HG03045 (cell line): ENCODE measurements around the gene CFAP54.
"Not testable (repeated sequence)": the region's sequence is repeated elsewhere in the genome, so short reads cannot be mapped to it uniquely, and the experiment has no call there.

Experiments used
- ATAC-seq: cut with Tn5 transposase; IDR thresholded peaks from one replicate; pipeline ENCODE4 v1.9.1; 2021; ENCODE audit warnings: mild to moderate bottlenecking, moderate library complexity; ENCODE audit not compliant: unreplicated experiment

Gene CFAP54

DNA sequence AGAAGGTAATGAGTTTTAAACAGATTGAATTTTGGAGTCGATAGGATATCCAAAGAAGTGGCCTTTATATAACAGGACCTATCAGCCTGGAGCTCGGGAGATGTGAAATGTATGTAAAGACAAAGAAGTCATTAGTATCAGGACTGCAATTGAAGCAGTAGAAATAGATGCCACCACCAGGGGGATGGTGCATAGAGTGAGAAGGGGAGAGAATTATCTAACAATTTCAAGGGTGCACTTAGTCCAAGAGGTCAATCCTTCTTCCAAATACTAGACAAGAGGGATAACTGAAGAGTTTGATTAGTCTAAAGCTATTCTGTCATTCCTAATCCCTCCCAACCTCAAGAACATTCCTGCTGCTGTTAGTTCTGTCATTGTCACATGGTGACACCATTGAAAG is 127.8 kb downstream of the CFAP54 start:
- ATAC-seq: no peak

DNA sequence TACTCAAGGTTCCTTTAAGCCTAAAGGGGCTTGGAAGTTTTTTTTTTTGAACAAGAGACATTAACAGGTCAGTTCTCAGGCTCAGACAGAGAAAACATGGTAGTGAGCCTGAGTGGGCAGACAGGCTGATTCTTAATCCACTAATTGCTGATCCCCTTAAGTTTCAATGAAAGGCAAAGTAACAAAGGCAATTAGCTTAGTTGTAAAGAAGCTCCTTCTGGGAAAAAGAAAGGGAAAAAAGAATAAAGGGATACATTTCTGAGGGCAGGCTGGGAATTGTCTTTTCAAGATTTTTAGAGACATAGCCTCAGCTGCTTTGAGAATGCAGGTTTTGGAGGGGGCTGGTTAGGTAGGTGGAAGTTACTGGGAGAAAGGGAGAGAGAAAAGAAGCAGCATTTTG is 133.8 kb downstream of the CFAP54 start:
- no peak for ATAC-seq

DNA sequence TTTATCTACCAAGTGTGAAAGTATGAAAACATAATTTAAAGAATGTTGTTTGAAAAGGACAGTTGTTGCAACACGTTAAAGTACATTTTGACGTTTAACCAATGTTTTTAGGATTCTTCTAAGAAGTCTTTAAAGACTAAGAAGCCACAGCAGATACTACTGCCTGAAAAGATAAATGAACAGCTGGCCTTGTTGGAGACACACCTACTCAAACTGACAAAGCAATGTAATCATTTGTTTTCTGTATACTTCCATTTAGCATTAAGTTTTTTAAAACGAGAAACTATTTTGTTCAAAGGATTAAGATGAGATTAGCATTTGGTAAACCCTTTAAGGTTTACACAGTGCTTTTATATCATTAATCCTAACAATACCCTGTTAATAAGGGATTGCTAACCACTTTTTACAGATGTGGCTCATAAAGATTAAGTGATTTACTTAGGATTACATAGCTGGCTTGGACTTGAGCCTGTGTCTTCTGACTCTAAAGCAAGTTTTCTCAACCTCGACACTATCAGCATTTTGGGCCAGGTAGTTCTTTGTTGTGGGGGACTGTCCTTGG is 134.4 kb downstream of the CFAP54 start:
- no peak for ATAC-seq

DNA sequence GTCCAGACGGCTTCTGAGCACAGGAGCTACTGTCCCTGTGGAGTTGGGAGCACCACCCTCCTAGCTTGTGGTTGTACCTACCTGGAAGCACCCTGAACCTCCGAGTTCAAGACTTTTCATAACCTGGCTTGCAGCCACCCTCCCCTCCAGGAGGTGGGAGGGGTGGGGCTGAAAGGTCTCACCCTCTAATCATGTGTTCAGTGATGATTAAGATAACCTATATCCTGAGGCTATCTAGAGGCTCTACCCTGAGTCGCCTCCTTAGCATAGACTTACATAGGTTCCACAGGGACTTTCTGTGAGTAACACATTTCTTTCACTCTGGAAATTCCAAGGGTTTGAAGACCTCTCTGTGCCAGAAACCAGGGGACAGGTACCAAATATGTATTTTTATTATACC is 146.5 kb downstream of the CFAP54 start:
- ATAC-seq: no peak

DNA sequence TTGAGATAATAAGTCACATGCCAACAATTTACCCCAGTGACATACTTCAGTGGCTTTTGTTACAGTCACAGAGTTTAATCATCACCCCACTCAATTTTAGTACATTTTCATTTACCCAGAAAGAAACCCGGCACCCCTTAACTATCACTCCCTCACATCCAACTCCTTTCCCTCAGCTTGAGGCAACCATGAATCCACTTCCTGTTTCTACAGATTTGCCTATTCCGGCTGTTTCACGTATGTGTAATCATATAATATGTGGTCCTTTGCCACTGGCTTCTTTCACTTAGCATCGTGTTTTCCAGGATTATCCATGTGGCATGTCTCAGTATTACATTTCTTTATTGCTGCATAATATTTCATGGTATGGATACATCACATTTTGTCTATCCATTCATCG is 147.5 kb downstream of the CFAP54 start:
- ATAC-seq: no peak

DNA sequence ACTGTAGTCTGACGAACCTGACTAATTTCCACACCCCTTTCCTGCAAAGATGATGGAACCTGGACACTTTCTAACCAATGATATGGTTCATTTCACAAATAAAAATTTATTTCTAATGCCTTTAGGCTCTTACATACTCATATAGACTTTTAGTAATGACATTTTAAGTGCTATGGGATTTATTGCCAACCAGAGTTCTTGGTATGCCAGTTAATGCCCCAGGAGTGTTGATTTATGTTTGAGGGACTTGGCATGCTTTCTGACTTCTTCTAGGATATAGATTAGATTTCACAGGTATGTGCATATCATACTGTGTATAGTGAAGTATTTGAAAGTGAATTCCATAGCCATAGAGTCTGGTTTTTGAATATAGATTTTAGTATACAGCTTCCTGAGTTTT is 159.5 kb downstream of the CFAP54 start:
- no peak for ATAC-seq

DNA sequence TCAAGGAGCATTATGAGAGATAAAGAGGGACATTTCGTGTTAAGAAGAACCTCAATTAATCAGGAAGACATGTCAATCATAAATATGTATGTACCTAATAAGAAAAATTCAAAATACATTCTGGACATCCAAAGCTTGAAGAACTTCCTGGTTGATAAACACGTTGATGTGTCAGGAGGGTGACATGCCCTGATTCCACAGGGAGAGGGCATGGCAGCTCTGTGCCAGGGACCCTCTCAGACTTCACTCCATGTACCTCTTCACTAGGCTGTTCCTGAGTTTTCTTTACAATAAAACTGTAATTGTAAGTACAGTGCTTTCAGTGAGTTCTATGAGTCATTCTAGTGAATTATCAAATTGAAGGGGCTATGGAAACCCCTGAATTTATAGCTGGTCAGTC is 163.5 kb downstream of the CFAP54 start:
- ATAC-seq: no peak

DNA sequence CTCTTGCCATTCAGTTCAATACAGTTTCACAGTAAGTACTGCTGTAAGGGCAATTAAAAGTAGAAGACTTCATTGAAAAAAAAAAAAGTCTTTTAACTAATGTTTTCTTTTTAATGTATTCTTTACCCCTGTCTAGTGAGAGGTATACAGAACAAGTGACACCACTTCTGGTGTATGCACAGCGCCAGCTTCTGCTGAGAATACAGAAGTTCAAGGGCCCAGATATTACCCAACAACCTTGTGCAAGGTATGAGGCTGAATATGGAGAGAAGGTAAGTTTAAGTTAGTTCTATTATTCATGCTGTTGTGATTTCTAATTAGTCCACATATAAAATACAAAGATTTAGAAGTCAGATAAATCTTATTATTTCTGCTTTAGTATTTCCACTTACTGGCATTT is 168.7 kb downstream of the CFAP54 start:
- no peak for ATAC-seq

DNA sequence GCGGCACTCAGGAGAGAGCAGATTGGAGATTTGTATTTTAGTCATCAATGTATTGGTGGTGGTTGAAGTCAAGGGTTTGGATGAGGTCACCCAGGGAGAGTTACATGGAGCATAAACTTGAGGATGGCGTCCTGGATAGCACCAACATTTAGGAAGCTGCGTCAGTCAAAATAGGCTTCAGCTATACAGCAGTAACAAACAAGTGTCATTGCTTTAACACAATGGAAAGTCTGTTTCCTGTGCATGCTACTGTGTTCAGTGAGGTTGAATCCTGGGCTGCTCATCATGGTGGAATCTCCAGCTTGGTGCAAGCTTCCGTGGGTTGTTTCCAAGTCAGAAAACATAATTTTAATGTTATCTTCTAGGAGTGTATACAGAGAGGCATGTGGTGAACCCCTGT is 180.4 kb downstream of the CFAP54 start:
- ATAC-seq: no peak

DNA sequence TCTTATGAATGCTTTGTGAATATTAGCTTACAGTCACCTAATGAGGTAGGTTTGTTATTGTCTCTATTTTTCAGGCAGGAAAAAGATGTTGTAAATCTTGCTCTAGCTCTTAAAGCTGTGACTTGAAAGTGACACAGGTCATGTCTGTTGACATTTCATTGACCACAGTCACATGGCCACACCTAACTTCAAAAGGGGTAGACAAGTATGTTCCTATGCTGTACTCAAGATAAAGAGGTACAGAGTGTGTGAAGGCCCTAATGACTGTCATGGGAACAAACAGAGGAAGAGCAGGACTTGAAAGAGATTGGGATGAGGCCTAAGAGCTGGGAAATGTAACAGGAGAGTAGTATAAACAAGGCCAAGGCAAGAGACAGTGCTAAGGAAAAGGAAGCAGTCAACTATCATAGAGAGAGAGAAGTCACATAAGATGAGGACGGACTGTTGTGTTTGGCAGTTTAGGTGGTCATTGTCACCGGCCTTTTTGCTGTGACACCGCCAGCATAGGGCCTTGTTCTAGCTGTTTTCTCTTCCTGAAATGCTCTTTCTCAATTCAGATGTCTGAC is 181.0 kb downstream of the CFAP54 start:
- no peak for ATAC-seq

DNA sequence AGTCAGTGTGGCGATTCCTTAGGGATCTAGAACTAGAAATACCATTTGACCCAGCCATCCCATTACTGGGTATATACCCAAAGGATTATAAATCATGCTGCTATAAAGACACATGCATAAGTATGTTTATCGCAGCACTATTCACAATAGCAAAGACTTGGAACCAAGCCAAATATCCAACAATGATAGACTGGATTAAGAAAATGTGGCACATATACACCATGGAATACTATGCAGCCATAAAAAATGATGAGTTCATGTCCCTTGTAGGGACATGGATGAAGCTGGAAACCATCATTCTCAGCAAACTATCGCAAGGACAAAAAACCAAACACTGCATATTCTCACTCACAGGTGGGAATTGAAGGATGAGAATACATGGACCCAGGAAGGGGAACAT is 186.1 kb downstream of the CFAP54 start:
- ATAC-seq: not testable (repeated sequence)

DNA sequence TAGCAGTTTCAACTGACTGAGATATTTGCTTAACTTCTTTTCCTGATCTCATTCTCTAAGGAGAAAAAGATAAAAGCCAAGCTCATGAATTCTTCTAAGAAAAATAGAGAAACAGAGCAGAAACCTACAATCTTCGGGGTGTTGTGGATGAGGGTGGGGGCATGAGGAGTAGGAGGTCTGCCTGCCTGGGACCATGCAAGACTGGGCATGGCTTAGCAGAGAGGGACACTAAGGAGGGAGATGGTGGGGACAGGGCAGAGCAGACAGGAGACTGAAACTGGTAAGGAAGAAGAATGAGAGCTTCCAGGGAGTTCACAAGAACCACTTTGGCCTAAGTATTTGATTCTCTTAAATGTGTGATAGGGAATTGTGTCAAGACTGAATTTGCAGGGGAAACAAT is 188.0 kb downstream of the CFAP54 start:
- no peak for ATAC-seq

DNA sequence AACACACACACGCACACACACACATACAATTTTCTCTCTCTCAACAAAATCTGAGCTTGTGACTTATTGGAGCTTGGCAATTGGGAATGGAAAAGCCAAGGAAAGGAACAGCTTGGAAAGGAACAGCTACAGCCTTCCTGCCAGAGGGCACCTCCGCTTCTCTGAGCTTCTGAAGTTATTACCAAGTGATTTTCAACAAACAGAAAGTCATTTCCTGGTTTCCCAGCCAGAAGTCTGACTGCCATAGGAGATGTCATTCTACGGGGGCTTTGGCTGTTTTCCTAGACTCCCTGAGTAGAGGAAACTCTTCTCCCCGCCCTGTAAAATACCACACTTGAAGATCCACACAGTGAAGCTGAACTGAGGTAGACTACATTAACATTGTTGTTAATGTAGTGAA is 198.3 kb downstream of the CFAP54 start:
- no peak for ATAC-seq

DNA sequence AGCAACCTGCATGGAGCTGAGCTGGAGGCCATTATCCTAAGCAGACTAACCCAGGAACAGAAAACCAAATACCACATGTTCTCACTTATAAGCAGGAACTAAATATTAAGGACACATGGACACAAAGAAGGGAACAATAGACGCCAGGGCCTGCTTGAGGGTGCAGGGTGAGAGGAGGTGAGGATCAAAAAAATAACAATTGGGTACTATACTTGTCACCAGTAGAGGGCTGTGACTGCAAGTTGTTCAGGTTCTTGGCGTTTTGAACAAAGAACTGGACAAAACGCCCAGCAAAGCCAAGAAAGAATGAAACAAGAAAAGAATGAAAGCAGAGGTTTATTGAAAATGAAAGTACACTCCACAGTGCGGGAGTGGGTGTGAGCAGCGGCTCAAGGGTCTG is 209.1 kb downstream of the CFAP54 start:
- ATAC-seq: no peak

DNA sequence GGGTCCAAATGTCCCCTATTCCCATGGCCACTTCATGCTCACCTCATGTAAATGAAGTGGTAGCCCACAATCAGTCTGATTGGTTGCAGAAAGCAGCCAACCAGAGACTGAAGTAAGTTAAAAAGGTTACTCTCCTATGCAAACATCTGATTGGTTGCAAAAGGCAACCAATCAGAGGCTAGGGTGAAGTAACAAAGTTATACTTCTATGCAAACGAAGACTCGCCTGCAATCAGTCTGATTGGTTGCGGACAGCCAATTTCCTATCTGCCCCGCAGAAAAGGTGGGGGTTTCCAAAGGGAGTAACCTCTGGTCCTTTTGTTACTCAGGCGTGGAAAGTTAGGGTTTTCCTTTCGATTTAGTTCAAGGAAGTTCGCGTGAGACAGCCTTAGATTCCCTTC is 209.6 kb downstream of the CFAP54 start:
- ATAC-seq: no peak

DNA sequence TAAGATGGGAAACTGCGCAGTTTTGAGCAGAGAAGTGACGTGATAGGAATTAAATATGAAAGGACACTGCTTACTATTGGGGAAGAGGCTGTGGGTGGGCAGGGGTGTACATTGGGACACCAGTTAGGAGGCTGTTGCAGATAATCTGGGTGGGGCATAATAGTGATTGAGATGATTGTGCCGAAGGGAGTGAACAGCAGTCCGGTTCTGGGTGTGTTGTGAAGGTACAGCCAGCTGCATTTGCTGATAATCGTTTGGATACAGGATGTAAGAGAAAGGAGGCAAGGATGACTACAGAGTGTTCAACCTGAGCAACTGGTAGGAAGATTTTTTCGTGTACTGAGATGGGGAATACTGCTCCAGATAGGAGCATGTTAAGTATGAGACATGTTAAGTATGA is 212.5 kb downstream of the CFAP54 start:
- ATAC-seq: no peak

DNA sequence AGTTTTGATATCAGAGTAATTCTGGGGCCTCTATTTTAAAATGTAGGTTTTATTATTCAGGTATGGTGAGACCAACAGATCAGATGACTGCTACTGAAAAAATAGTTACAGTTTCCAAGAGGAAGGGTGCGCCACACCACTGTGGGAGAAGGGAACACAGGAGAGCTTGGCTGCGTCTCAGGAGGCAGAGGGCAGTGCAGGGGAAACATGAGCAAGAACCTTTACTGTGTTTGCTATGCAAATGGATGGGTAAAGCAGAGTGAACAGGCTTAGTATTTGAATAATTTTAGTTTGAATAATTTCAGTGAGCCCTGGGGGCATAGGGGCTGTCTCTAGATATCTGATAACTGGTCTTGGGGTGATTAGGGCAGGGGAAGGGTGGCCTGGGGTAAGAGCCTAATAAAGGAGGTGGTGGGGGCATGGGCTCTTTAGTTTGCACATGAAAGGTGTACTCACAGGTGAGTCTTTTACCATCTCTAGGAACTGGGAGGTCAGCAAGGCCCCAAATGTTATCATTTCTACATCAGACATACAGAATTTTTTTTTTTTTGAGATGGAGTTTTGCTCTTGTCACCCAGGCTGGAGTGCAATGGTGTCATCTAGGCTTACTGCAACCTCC is 220.9 kb downstream of the CFAP54 start:
- ATAC-seq: no peak

DNA sequence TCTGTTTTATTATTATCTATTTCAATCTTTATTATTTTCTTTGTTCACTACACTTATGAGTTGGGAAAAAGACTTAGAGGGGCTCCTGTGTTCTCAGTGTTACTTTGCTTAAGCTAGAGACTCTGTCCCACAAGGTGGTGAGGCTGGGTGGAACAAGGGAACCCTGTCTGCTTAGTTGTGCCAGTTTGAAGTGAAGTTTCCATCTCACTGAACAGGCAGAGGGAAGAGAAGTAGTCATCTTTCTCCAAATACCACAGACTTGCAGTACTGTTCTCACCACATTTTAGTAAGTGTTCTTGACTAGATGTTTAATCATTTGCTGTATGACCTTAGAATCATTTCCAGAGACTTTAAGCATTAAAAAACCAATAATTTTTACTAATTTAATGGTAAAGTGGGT is 222.0 kb downstream of the CFAP54 start:
- no peak for ATAC-seq

DNA sequence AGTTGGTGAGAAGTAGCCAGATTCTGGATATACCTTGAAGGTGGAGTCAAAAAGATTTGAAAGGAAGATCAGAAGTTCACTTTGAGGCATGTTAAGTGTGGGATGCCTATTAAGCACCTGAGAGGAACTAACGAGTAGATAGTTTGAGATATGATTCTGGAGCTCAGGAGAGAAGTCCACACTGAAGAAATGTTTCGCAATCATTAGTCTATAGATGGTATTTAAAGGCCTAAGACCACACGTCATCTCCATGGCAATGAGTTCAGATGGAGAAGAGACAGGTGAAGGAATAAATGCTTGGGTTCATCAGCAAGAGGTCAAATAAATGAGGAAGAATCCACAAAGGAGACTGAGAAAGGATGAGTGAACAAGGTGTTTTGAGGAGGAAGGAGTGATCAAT is 224.8 kb downstream of the CFAP54 start:
- ATAC-seq: no peak

DNA sequence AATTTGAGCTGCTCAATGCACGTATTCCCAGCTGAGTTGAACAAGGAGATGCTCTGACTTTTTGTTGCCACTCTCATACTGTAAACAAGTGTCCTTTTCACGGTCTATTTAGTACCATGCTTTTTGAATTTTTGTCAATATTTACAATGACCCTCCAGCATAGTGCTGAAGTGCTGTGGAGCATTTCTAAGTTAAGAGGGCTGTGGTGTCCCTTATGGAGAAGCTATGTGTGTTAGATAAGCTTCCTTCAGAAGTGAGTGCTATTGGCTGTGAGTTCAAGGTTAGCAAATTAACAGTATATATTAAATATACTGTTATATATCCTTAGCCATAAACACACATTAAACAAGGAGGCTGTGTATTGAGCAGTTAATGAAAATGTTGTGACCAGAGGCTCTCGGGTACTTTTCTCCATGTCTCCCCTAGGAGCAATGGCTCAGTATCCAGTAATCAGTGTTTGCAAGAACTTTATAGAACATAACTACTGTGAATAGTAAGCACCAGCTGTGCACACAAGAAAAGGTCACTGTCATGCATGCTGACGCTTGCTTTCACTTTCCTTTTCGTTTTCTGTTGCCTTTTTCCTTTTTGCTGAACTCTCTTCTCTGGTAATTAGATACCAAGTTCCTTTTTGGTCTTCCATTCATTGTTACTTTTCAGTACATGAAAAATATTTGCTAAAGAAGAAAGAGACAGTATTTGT is 230.4 kb downstream of the CFAP54 start:
- peak; percentile 95 for ATAC-seq

DNA sequence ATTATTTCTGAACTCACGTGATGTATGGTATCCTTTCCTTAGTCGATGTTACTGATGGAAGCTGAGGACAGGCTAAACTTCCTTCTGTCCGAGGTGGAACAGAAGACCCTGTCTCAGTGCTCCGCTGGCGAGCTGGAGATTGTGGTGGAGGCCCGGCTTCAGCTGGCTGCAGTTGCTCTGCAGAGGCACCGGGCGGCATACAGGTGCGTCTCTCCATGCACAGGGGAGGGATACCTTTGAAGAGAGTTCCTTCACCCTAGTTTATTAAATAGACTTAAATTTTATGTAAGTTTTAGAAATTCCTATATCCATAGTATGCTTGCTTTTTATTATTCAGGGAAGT is 231.0 kb downstream of the CFAP54 start:
- ATAC-seq: peak; percentile 55

DNA sequence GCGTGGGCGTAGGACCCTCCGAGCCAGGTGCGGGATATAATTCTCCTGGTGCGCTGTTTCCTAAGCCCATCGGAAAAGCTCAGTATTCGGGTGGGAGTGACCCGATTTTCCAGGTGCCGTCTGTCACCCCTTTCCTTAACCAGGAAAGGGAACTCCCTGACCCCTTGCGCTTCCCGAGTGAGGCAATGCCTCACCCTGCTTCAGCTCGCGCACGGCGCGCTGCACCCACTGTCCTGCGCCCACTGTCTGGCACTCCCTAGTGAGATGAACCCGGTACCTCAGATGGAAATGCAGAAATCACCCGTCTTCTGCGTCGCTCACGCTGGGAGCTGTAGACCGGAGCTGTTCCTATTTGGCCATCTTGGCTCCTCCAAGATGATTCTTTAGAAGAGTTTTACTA is 240.1 kb downstream of the CFAP54 start:
- not testable (repeated sequence) for ATAC-seq
